IPS-15b (cell line): ENCODE data around the gene TRDMT1.

Source experiments
- H3K27me3 ChIP-seq: one replicate; pipeline ENCODE4 v1.6.1; 2013; ENCODE audit warnings: low read length; ENCODE audit not compliant: control insufficient read depth, insufficient read depth
- H3K36me3 ChIP-seq: one replicate; pipeline ENCODE4 v1.6.1; 2013; ENCODE audit warnings: low read length; ENCODE audit not compliant: control insufficient read depth, insufficient read depth
- H3K4me1 ChIP-seq: one replicate; pipeline ENCODE4 v1.6.1; 2013; ENCODE audit warnings: mild to moderate bottlenecking, low read length; ENCODE audit not compliant: control insufficient read depth, insufficient read depth
- H3K4me3 ChIP-seq: one replicate; pipeline ENCODE4 v1.5.1; 2013; ENCODE audit warnings: low read depth, low read length
- H3K9ac ChIP-seq: one replicate; pipeline ENCODE4 v1.6.1; 2013; ENCODE audit warnings: low read depth, mild to moderate bottlenecking, low read length
- H3K9me3 ChIP-seq: one replicate; pipeline ENCODE4 v1.6.1; 2013; ENCODE audit warnings: mild to moderate bottlenecking, low read length; ENCODE audit not compliant: control insufficient read depth, insufficient read depth

The TRDMT1 gene

GRCh38 chr10:17109046-17109445 lies 92.4 kb downstream of the TRDMT1 start:
- H3K36me3 ChIP-seq = no peaks in the 10 kb centered on the region
- no peaks in the 10 kb centered on the region for H3K4me1 ChIP-seq
- no peaks in the 10 kb centered on the region for H3K9me3 ChIP-seq
- H3K9ac ChIP-seq = no peak overlapping the region
- no peak overlapping the region for H3K4me3 ChIP-seq
- no peaks in the 10 kb centered on the region for H3K27me3 ChIP-seq

- H3K4me1 ChIP-seq = no peaks in the 10 kb centered on the region
- H3K9ac ChIP-seq = no peak overlapping the region
- no peaks in the 10 kb centered on the region for H3K27me3 ChIP-seq
Measured at GRCh38 chr10:17106991-17107390, 94.5 kb downstream of the TRDMT1 start.

DNA sequence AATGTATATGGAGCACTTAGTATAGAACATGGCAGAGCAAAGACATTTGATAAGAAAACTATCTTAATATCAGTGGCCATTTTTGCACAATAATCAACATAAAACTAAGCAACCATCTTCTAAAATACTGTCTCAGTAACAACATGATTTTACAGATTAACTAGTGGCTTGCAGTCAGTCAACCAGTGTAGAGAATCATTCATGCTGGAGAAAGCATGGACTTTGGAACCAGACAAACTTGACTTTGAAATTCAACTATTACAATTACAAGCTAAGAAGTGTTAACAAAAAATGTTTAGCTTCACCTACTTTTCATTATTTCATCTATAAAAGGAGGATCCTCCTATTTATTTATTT lies 99.6 kb downstream of the TRDMT1 start:
- H3K9ac ChIP-seq = no peak overlapping the region
- no peaks in the 10 kb centered on the region for H3K4me1 ChIP-seq
- H3K9me3 ChIP-seq = no peaks in the 10 kb centered on the region
- H3K36me3 ChIP-seq = no peaks in the 10 kb centered on the region
- H3K4me3 ChIP-seq = no peak overlapping the region
- H3K27me3 ChIP-seq = no peaks in the 10 kb centered on the region

More at GRCh38 chr10:17106991-17107390, 94.5 kb downstream of the TRDMT1 start:
- Histone ChIP-seq H3K9me3 (no peaks in the 10 kb centered on the region), H3K36me3 (no peaks in the 10 kb centered on the region), H3K4me3 (no peak overlapping the region)

- Histone ChIP-seq H3K36me3 (no peaks in the 10 kb centered on the region), H3K4me3 (no peak overlapping the region), H3K9me3 (no peaks in the 10 kb centered on the region), H3K4me1 (no peaks in the 10 kb centered on the region), H3K9ac (no peak overlapping the region), H3K27me3 (no peaks in the 10 kb centered on the region)
Measured at GRCh38 chr10:17101257-17101909, 100.1 kb downstream of the TRDMT1 start.

DNA sequence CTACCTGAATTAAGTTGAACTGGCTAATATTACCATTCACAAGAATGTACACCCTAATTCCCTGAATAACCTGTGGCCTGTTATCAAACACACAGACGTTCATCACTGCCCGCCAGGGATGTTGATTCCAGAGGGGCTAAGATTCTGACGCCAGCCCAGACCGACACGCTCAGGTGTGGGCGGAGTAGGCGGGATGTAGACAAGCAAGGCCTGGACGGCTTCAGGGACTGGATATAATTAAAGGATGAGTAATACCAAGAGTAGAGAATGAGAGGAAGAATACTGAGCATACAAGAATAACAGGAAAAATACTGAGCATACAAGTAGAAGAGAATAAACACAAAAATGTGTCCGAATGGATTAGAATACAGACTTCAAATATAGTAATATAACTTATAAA lies 100.9 kb downstream of the TRDMT1 start:
- no peak overlapping the region for H3K4me3 ChIP-seq
- no peaks in the 10 kb centered on the region for H3K9me3 ChIP-seq
- no peaks in the 10 kb centered on the region for H3K27me3 ChIP-seq
- no peak overlapping the region for H3K9ac ChIP-seq
- no peaks in the 10 kb centered on the region for H3K4me1 ChIP-seq
- H3K36me3 ChIP-seq = no peaks in the 10 kb centered on the region

- Histone ChIP-seq H3K9ac (no peak overlapping the region), H3K9me3 (no peaks in the 10 kb centered on the region), H3K27me3 (no peaks in the 10 kb centered on the region), H3K4me1 (no peaks in the 10 kb centered on the region), H3K4me3 (no peak overlapping the region), H3K36me3 (no peaks in the 10 kb centered on the region)
Measured at GRCh38 chr10:17098012-17098411, 103.5 kb downstream of the TRDMT1 start.
